ENCODE results near the gene RABL6.

RABL6 gene

DNA sequence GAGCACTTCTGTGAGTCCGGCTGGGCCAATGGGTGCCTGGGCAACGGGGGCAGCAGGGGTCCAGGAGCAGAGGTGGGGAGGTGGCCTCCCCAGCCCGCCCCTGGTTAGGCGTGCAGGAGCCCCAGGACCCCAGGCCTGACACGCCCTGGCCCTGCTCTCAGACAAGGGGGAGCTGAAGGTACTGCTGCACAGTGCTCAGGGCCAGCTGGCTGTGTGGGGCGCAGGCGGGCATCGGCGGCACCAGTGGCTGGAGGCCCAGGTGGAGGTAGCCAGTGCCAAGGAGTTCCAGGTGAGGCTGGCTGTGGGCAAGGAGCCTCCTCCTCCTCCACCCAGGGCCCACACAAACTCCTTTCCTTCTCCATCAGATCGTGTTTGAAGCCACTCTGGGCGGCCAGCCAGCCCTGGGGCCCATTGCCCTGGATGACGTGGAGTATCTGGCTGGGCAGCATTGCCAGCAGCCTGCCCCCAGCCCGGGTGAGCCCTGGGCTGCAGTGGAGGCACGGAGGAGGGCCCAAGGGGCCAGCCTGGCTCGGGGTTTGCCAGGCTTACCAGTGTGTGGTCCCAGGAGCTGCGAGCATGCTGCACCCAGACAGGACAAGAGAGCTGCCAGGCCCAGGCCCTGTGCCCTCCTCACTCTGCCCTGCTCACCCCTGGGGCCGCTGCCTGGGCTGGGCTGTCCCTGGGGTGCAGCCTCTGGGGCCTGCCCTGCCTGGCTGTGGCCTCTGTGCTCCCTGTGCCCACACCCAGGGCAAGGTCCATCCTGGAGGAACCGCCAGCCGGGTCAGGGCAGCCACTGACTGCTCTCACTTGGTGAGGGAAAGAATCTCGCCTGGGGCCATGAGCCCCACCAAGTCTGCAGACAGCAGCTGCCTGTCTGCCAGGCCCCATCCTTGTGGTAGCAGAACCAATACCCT, 51.4 kb downstream of the RABL6 start:
- no peak for TF ChIP-seq CTCF (IDR thresholded peaks at IDR 0.05; ENCODE audit: low read depth, low read length, missing control alignments)
- in situ Hi-C loops (cut with HindIII; ENCODE audit: low sequenced_read_pairs): no loop called here
- H3K4me3 ChIP-seq (ENCODE audit: low read depth, low read length): no peak overlapping the region
- DNase-seq (ENCODE audit: low read depth): no peak

DNA sequence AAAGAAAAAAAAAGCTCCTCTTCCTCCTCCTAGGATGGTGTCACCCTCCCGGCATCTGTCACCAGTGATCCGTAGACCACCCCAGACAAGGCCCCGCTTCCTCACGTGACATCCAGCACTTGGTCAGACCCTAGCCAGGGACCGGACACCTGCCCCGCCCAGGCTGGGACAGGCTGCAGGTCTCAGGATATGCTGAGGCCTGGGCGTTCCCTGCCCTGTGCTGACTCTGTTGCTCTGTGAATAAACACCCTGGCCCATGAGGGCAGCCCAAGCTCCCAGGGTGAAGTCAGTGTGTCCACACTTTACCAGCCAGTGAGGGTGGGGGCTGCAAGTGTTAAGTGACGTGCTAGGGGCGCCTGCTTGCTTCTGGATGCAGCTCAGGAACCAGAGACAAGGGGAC, 52.8 kb downstream of the RABL6 start:
- in situ Hi-C loops (cut with HindIII; ENCODE audit: low sequenced_read_pairs): no loop called here
- H3K4me3 ChIP-seq (ENCODE audit: low read depth, low read length): no peak overlapping the region
- TF ChIP-seq CTCF (IDR thresholded peaks at IDR 0.05; ENCODE audit: low read depth, low read length, missing control alignments): no peak
- no peak for DNase-seq (ENCODE audit: low read depth)

GRCh38 chr9:136860933-136861873, 53.5 kb downstream of the RABL6 start:
- no peak for DNase-seq (ENCODE audit: low read depth)
- H3K4me3 ChIP-seq (ENCODE audit: low read depth, low read length): no peak overlapping the region
- no peak for TF ChIP-seq CTCF (IDR thresholded peaks at IDR 0.05; ENCODE audit: low read depth, low read length, missing control alignments)
- in situ Hi-C loops (cut with HindIII; ENCODE audit: low sequenced_read_pairs): no loop called here

GRCh38 chr9:136861874-136862457, 54.2 kb downstream of the RABL6 start:
- in situ Hi-C loops (cut with HindIII; ENCODE audit: low sequenced_read_pairs): no loop called here
- H3K4me3 ChIP-seq (ENCODE audit: low read depth, low read length): no peak overlapping the region
- DNase-seq (ENCODE audit: low read depth): no peak
- no peak for TF ChIP-seq CTCF (IDR thresholded peaks at IDR 0.05; ENCODE audit: low read depth, low read length, missing control alignments)

GRCh38 chr9:136862849-136863622, 55.3 kb downstream of the RABL6 start:
- H3K4me3 ChIP-seq (ENCODE audit: low read depth, low read length): no peak overlapping the region
- no peak for DNase-seq (ENCODE audit: low read depth)
- TF ChIP-seq CTCF (IDR thresholded peaks at IDR 0.05; ENCODE audit: low read depth, low read length, missing control alignments): no peak
- in situ Hi-C loops (cut with HindIII; ENCODE audit: low sequenced_read_pairs): no loop called here

Data from astrocyte of the cerebellum (primary cell).